Neural progenitor cell (in vitro differentiated cells): ENCODE measurements around the gene RAB36. TPM values are rescaled to one million over a fixed set of nuclear protein-coding genes. Genes with fewer than 3 reads are reported as not detected.

Source experiments
- DNase-seq: peaks from one replicate; pipeline ENCODE4 v3.0.0-alpha.2; 2016; ENCODE audit warnings: low spot score
- H2AFZ ChIP-seq: fragments of 200-600 bp; sonication (generic); replicated peaks from 2 replicates; pipeline ENCODE4 v1.6.1; 2016; ENCODE audit warnings: antibody characterized with exemption
- H3F3A ChIP-seq: fragments of 200-600 bp; sonication (generic); 2 replicates; pipeline ENCODE4 v1.6.1; 2016; ENCODE audit warnings: antibody characterized with exemption, low read depth
- H3K27ac ChIP-seq: fragments of 200-600 bp; sonication (generic); 2 replicates; pipeline ENCODE4 v1.5.1; 2016; ENCODE audit warnings: mild to moderate bottlenecking
- H3K27me3 ChIP-seq: fragments of 200-600 bp; sonication (generic); 2 replicates; pipeline ENCODE4 v1.6.1; 2016; ENCODE audit warnings: mild to moderate bottlenecking, moderate library complexity
- H3K36me3 ChIP-seq: fragments of 200-600 bp; sonication (generic); 2 replicates; pipeline ENCODE4 v1.5.1; 2016
- H3K4me1 ChIP-seq: fragments of 200-600 bp; sonication (generic); 2 replicates; pipeline ENCODE4 v1.6.1; 2016; ENCODE audit warnings: mixed run types
- H3K4me2 ChIP-seq: fragments of 200-600 bp; sonication (generic); 2 replicates; pipeline ENCODE4 v1.6.1; 2016
- H3K4me3 ChIP-seq: fragments of 200-600 bp; sonication (generic); 2 replicates; pipeline ENCODE4 v1.5.1; 2016
- H3K79me2 ChIP-seq: fragments of 200-600 bp; sonication (generic); 2 replicates; pipeline ENCODE4 v1.6.1; 2016; ENCODE audit warnings: low read depth
- H3K9ac ChIP-seq: fragments of 200-600 bp; sonication (generic); 2 replicates; pipeline ENCODE4 v1.6.1; 2016
- H3K9me3 ChIP-seq: fragments of 200-600 bp; sonication (generic); 2 replicates; pipeline ENCODE4 v1.5.1; 2016; ENCODE audit warnings: low read depth
- H4K20me1 ChIP-seq: fragments of 200-600 bp; sonication (generic); 2 replicates; pipeline ENCODE4 v1.6.1; 2016; ENCODE audit warnings: low read depth
- H3K27ac Mint-ChIP-seq: 3 replicates; pipeline ENCODE4 v1.8.0; 2021; ENCODE audit warnings: mixed read lengths
- H3K27me3 Mint-ChIP-seq: 2 replicates; pipeline ENCODE4 v1.8.0; 2022; ENCODE audit warnings: low read depth, mild to moderate bottlenecking, inconsistent platforms, moderate library complexity, mixed read lengths; ENCODE audit not compliant: insufficient read depth
- H3K36me3 Mint-ChIP-seq: 3 replicates; pipeline ENCODE4 v1.8.0; 2021; ENCODE audit warnings: mixed read lengths
- H3K4me1 Mint-ChIP-seq: 3 replicates; pipeline ENCODE4 v1.8.0; 2021; ENCODE audit warnings: mixed read lengths
- H3K4me3 Mint-ChIP-seq: 3 replicates; pipeline ENCODE4 v1.8.0; 2021; ENCODE audit warnings: mild to moderate bottlenecking, moderate library complexity, mixed read lengths
- H3K9me3 Mint-ChIP-seq: 3 replicates; pipeline ENCODE4 v1.8.0; 2020; ENCODE audit warnings: mixed read lengths
- CTCF ChIP-seq: fragments of 200-600 bp; sonication (generic); IDR thresholded peaks from 2 replicates; pipeline ENCODE4 v1.5.1; 2017; ENCODE audit warnings: antibody characterized with exemption, mild to moderate bottlenecking
- EZH2 ChIP-seq: fragments of 200-600 bp; sonication (generic); IDR thresholded peaks from 2 replicates; pipeline ENCODE4 v1.6.1; 2017; ENCODE audit warnings: antibody characterized with exemption, mild to moderate bottlenecking, moderate library complexity
- EZH2phosphoT487 ChIP-seq: fragments of 200-600 bp; sonication (generic); IDR thresholded peaks from 2 replicates; pipeline ENCODE4 v1.6.1; 2017; ENCODE audit warnings: antibody characterized with exemption
- total RNA-seq: library from RNA; depleted of rRNA; stranded (reverse); fragments of >200 nt; gene quantifications from 2 replicates; pipeline ENCODE4 v1.2.3, GENCODE V29; 2015; ENCODE audit warnings: low replicate concordance

The RAB36 gene
- total RNA-seq, 1 donor from 2014 or later: 2.9 TPM

GRCh38 chr22:23151827-23152226 lies 6.5 kb downstream of the RAB36 start:
- H3K9me3 Mint-ChIP-seq: no peaks in the 10 kb centered on the region
- H2AFZ ChIP-seq: no peak overlapping the region
- no peaks in the 10 kb centered on the region for H4K20me1 ChIP-seq
- no peak overlapping the region for H3K4me3 Mint-ChIP-seq
- no peak overlapping the region for H3K4me2 ChIP-seq
- H3K9ac ChIP-seq: no peak overlapping the region
- H3K4me1 Mint-ChIP-seq: peaks cover 25% of the 10 kb centered on the region
- no peak for DNase-seq
- no peak overlapping the region for H3K27ac Mint-ChIP-seq
- peaks cover 30% of the 10 kb centered on the region for H3K36me3 Mint-ChIP-seq
- no peak overlapping the region for H3K27ac ChIP-seq
- no peaks in the 10 kb centered on the region for H3K36me3 ChIP-seq
- peaks cover 3% of the 10 kb centered on the region for H3K27me3 Mint-ChIP-seq
- TF ChIP-seq CTCF (no peak), EZH2 (no peak), EZH2phosphoT487 (no peak)
- H3F3A ChIP-seq: no peaks in the 10 kb centered on the region
- no peaks in the 10 kb centered on the region for H3K9me3 ChIP-seq
- peaks cover 7% of the 10 kb centered on the region for H3K4me1 ChIP-seq
- H3K4me3 ChIP-seq: no peak overlapping the region
- H3K79me2 ChIP-seq: no peaks in the 10 kb centered on the region
- no peaks in the 10 kb centered on the region for H3K27me3 ChIP-seq

- peaks cover 29% of the 10 kb centered on the region for H3K36me3 Mint-ChIP-seq
- no peaks in the 10 kb centered on the region for H3K36me3 ChIP-seq
- no peak overlapping the region for H3K4me2 ChIP-seq
- H3K9ac ChIP-seq: no peak overlapping the region
- TF ChIP-seq CTCF (no peak), EZH2phosphoT487 (no peak), EZH2 (no peak)
- H3F3A ChIP-seq: no peaks in the 10 kb centered on the region
- no peak overlapping the region for H3K27ac Mint-ChIP-seq
- H3K27ac ChIP-seq: no peak overlapping the region
- no peak overlapping the region for H3K4me3 Mint-ChIP-seq
- H3K27me3 ChIP-seq: no peaks in the 10 kb centered on the region
- no peaks in the 10 kb centered on the region for H3K9me3 ChIP-seq
- peaks cover 3% of the 10 kb centered on the region for H3K27me3 Mint-ChIP-seq
- H3K4me1 Mint-ChIP-seq: peaks cover 19% of the 10 kb centered on the region
- no peak for DNase-seq
- no peaks in the 10 kb centered on the region for H4K20me1 ChIP-seq
- H3K4me1 ChIP-seq: peaks cover 11% of the 10 kb centered on the region
- H2AFZ ChIP-seq: no peak overlapping the region
- H3K79me2 ChIP-seq: no peaks in the 10 kb centered on the region
- no peak overlapping the region for H3K4me3 ChIP-seq
- H3K9me3 Mint-ChIP-seq: no peaks in the 10 kb centered on the region
Measured at GRCh38 chr22:23152238-23153114, 7.2 kb downstream of the RAB36 start.

GRCh38 chr22:23153994-23154393 lies 8.7 kb downstream of the RAB36 start:
- peaks cover 25% of the 10 kb centered on the region for H3K36me3 Mint-ChIP-seq

More at GRCh38 chr22:23153994-23154393, 8.7 kb downstream of the RAB36 start:
- Histone ChIP-seq H4K20me1 (no peaks in the 10 kb centered on the region), H3K27me3 (no peaks in the 10 kb centered on the region), H3K27ac (no peak overlapping the region), H3K79me2 (no peaks in the 10 kb centered on the region), H2AFZ (no peak overlapping the region), H3K4me2 (no peak overlapping the region), H3K9me3 (no peaks in the 10 kb centered on the region), H3K36me3 (no peaks in the 10 kb centered on the region), H3K4me3 (no peak overlapping the region), H3K9ac (no peak overlapping the region), H3F3A (no peaks in the 10 kb centered on the region), H3K4me1 (peaks cover 11% of the 10 kb centered on the region)
- no peak for DNase-seq
- Mint-ChIP-seq H3K4me3 (no peak overlapping the region), H3K4me1 (peaks cover 14% of the 10 kb centered on the region), H3K27me3 (peaks cover 3% of the 10 kb centered on the region), H3K27ac (no peak overlapping the region), H3K9me3 (no peaks in the 10 kb centered on the region)
- TF ChIP-seq EZH2phosphoT487 (no peak), CTCF (no peak)
